Activated naive CD4-positive, alpha-beta T cell treated with anti-CD3 and anti-CD28 coated beads, Interleukin-2, amount 50 U/mL, for 72 hours (primary cell): ENCODE measurements around the gene CIAO1. TPM values are rescaled to one million over a fixed set of nuclear protein-coding genes. Genes with fewer than 3 reads are reported as not detected.
"Not testable (repeated sequence)": the region's sequence is repeated elsewhere in the genome, so short reads cannot be mapped to it uniquely, and the experiment has no call there.

Experiments used
- ATAC-seq, 2 donors: fragments of 150-1000 bp; cut with Tn5 transposase; 2 replicates each; pipeline ENCODE4 v1.10.0; 2021; ENCODE audit warnings: mild to moderate bottlenecking in 2 of 2, moderate library complexity in 2 of 2
- DNase-seq, 2 donors: peaks; one replicate each; pipeline ENCODE4 v3.0.0; 2021 to 2022; ENCODE audit warnings: low spot score in 2 of 2
- H3K27ac Mint-ChIP-seq, 2 donors: one replicate each; pipeline ENCODE4 v1.8.0; 2022; ENCODE audit warnings: mild to moderate bottlenecking in 2 of 2, mixed read lengths in 2 of 2
- H3K36me3 Mint-ChIP-seq, 2 donors: one replicate each; pipeline ENCODE4 v1.8.0; 2022; ENCODE audit warnings: mixed read lengths in 2 of 2
- H3K9me3 Mint-ChIP-seq, 2 donors: one replicate each; pipeline ENCODE4 v1.8.0; 2022; ENCODE audit warnings: mixed read lengths in 2 of 2
- total RNA-seq, 2 donors: library from RNA; stranded (reverse); gene quantifications; one replicate each; pipeline ENCODE4 v1.2.3, GENCODE V29; 2022

Gene CIAO1
- total RNA-seq, 2 donors from 2014 or later = 71.5 to 82.9 TPM

DNA sequence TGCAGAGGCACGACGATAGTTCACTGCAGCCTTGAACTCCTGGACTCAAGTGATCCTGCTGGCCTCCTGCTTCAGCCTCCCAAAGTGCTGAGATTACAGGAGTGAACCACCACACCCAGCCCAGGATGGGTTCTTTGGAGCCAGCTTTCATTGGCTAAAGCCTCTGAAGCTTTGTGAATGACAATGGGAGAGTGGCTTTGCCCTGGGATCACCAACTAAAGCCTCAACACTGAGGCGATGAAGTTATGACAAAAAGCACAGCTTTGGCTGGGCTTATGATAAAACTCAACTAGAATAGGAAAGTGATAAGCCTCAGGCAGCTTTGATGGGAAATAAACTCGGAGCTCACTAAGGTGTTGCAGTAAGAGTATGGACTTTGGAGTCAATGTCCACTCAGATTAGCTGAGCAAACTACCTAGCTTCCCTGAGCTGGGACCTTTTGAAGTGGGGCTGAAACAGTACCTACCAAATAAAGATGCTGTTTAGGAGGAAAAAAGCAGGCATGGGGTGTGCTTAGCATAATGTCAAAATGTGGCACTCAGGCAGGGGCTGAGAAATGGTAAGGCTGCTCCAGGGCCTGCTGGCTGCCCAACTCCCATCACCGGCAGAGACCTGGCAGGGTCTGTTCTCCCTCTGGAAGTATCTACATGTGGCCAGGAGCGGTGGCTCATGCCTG lies 4.6 kb upstream of the CIAO1 start:
- ATAC-seq (no peak), DNase-seq (no peak)
- H3K36me3 Mint-ChIP-seq = peaks cover 4 to 15% of the 10 kb centered on the region in 2 donors
- H3K9me3 Mint-ChIP-seq = no peaks in the 10 kb centered on the region
- peak overlapping the region; percentile 29 to 61 for H3K27ac Mint-ChIP-seq

DNA sequence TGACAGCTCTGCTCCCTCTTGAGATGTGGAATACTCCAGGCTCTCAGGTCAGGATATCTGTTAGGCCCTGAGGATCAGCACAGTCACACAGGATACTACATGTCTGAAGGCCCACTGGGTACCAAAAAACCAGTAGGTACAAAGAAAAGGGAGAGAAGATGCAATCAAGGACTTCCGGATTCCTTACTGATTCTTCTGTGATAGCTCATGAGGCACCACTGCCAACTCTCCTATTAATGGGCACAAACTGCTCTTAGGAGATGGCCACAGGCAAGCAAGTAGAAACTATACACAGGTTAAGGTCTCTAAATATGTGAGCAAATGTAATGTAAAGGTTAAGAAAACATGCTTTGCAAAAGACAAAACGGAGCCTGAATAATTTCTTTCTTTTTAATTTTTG lies 3.7 kb upstream of the CIAO1 start:
- Mint-ChIP-seq H3K27ac (no peak overlapping the region), H3K9me3 (no peaks in the 10 kb centered on the region), H3K36me3 (peaks cover 8 to 20% of the 10 kb centered on the region in 2 donors)
- ATAC-seq (no peak), DNase-seq (no peak)

DNA sequence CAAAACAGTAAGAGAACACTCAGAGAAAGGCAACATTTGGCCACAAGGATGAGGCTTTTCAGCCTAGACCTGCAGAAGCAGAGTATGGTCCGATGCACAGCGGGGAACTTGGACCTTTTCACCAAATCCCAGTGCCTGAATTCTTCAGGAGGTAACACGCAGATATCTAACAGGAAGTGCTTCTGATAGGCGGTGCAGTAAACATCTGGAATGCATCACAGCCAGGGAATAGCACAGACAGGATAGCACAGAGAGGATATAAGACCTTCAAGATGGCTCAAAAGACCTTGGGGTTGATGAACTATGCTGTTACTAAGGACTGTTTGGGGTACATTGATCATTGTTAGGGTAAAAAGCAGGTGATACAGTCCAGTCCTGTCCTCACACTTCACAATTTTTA lies 1.9 kb upstream of the CIAO1 start:
- peaks cover 24 to 33% of the 10 kb centered on the region in 2 donors for H3K36me3 Mint-ChIP-seq
- no peak for DNase-seq

DNA sequence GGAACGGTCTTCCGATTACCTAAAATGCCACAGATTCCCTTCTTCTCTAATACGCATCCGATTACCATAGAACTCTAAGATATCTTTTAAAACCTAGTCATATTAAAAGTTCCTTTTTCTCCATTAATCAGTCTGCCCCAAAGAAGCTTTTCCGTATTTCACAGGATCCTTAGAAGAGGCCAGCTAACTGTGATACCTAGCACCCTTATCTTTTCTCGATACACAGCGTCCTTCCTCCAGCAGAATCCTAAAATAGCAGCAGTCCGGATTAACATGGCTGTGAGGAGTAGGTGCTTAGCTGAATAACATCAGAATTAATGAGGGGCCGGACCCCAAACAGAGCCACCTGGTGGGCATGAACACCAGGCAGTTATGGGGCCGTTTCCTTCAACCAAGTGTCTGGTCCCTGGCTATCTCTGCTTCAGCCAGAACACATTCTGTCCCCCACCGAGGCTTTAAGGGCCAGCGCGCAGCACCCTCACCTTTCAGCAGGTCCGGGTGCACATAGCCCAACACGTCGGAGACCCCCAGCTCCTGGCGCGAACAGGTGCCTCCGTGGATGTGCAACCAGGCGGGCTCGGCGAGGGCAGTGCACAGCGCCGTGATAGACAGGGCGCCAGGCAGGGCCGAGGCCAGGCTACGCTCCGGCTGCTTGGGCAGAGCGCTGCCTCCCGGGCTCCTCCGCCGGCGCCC lies 1.2 kb upstream of the CIAO1 start:
- Mint-ChIP-seq H3K27ac (peak overlapping the region; percentile 72 to 97), H3K36me3 (peaks cover 24 to 33% of the 10 kb centered on the region in 2 donors), H3K9me3 (no peaks in the 10 kb centered on the region)
- no peak for ATAC-seq
- DNase-seq = peak in 1 of 2 donors; percentile 47

More for the DNA sequence above, 1.9 kb upstream of the CIAO1 start:
- Mint-ChIP-seq H3K27ac (no peak overlapping the region), H3K9me3 (no peaks in the 10 kb centered on the region)
- ATAC-seq = no peak

DNA sequence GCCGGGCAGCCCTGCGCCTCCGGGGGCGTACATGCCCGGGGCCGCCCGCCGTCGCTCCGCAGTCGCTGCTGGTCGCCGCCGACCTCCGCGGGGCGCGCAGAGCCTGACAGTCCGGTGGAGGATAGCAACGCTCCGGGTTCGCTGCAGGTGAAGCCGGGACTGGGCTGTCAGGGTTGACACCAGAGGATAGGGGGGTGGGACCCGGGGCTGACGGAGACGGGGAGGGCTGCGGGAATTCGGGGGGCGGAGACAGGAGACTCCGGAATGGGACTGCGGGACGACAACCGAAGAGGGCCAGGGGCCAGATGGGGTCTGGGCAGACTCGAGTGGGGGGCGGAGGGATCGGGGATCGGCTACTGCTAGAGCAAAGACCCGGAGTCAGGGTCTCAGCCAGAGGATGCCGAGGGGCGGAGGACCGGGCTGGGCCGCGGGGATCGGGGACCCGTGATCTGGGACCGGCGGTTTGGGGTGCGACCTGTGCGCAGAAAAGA lies 631 bp upstream of the CIAO1 start:
- peak overlapping the region; percentile 50 to 97 for H3K27ac Mint-ChIP-seq
- DNase-seq (peak in 1 of 2 donors; percentile 65), ATAC-seq (peak; percentile 0 to 20)
- H3K9me3 Mint-ChIP-seq = no peaks in the 10 kb centered on the region
- H3K36me3 Mint-ChIP-seq = peaks cover 24 to 33% of the 10 kb centered on the region in 2 donors

DNA sequence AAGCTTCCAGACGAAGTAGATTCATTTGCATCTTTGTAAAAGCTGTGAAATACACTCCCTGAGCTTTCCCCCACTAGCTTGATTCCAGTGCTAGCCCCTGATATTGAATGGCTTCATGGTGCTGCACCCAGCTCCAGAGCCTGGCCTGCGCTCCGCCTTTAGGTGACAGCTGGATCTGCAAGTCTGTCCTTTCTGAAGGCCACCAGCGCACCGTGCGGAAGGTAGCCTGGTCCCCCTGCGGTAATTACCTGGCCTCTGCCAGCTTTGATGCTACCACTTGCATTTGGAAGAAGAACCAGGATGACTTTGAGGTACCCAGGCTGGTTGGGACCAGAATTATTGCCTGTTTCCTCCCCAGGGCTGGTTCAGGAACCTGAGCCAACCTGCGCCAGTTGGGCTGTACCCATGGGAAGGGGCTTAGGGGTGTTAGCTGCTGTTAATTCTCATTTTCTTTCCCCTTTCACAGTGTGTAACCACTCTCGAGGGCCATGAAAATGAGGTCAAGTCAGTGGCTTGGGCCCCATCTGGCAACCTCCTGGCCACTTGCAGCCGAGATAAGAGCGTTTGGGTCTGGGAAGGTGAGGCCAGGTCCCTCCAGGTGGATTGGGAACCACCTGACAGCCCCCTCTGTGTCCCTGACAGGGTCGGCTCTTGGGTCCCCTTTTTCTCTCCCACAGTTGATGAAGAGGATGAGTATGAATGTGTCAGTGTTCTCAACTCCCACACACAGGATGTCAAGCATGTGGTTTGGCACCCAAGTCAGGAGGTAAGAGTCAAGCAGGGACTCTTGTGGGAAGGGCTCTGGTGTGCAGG lies 1.3 kb downstream of the CIAO1 start:
- Mint-ChIP-seq H3K36me3 (peaks cover 24 to 33% of the 10 kb centered on the region in 2 donors), H3K27ac (peak overlapping the region; percentile 77 to 97), H3K9me3 (no peaks in the 10 kb centered on the region)
- DNase-seq = peak; percentile 63 to 66
- peak; percentile 30 to 44 for ATAC-seq

DNA sequence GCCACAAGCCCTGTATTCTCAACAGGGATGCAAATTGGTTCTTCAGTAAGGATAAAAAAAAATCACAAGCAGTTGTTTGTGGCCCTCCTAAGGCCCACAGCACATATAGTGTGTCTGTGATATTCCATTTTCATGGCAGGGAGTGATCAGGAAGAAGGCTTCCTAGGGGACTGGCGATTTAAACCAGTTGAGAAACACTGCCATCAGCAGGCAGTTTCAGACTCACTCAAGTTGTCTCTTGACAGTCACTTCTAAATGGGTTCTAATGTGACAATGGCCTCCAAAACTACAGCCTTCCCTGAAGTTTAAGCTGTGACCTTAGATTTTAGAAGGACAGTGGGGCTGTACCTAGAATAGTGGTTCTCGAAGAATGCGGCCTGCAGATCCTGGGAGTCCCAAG lies 6.0 kb downstream of the CIAO1 start:
- H3K27ac Mint-ChIP-seq = peak overlapping the region in 1 of 2 donors; percentile 41
- no peak for ATAC-seq
- peaks cover 16 to 26% of the 10 kb centered on the region in 2 donors for H3K36me3 Mint-ChIP-seq
- no peak for DNase-seq
- no peaks in the 10 kb centered on the region for H3K9me3 Mint-ChIP-seq

DNA sequence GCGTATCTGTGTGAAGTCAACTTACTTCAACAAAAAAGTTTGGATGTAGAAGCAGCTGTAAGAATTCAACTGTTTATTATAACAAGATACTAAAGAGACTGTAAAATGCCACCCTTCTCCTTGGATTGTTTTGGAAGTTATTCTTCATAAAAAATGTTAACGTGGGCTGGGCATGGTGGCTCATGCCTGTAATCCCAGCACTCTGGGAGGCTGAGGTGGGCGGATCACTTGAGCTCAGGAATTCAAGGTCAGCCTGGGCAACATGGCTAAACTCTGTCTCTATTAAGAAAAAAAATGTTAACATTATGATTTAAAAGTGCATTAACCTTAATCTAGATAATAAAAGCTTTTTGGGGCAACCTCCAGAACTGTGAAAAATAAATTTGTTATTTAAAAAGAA lies 7.7 kb downstream of the CIAO1 start:
- no peak overlapping the region for H3K27ac Mint-ChIP-seq
- ATAC-seq (no peak), DNase-seq (no peak)
- no peaks in the 10 kb centered on the region for H3K9me3 Mint-ChIP-seq
- H3K36me3 Mint-ChIP-seq = peaks cover 12 to 23% of the 10 kb centered on the region in 2 donors

DNA sequence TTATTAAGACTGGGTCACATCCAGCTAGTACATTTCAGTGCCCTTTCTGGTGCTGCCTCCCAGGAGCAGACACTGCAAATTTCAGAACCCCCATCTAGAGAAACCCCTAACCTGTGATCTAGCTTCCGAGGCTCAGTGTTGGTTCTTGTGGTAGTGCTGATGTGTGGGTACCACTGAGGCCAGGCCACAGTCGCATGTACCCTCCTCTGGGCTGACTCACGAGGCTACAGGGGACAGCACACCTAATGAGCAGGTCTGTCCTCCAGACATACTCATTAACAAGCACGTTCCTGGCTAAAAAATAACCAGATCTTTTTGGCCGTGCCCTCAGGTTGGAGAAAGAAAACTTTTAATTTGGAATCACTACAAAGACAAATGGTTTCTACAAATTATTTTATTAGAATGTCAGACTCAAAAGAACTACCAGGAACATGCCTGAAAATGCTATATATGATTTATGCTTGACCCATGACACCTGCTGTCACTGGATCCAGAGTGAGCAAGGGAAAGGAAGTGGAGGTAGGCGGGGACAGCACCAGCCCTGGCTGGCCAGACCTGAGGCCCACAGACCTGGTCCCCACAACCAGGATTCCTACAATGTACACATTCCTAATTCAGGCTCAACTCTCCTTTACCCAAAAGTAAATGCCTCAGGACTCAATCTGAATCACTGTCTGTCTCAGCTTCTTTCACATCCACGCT lies 8.5 kb downstream of the CIAO1 start:
- ATAC-seq = peak in 1 of 2 donors; percentile 71
- no peak for DNase-seq
- Mint-ChIP-seq H3K9me3 (no peaks in the 10 kb centered on the region), H3K27ac (peak overlapping the region in 1 of 2 donors; percentile 71), H3K36me3 (peaks cover 13 to 26% of the 10 kb centered on the region in 2 donors)

DNA sequence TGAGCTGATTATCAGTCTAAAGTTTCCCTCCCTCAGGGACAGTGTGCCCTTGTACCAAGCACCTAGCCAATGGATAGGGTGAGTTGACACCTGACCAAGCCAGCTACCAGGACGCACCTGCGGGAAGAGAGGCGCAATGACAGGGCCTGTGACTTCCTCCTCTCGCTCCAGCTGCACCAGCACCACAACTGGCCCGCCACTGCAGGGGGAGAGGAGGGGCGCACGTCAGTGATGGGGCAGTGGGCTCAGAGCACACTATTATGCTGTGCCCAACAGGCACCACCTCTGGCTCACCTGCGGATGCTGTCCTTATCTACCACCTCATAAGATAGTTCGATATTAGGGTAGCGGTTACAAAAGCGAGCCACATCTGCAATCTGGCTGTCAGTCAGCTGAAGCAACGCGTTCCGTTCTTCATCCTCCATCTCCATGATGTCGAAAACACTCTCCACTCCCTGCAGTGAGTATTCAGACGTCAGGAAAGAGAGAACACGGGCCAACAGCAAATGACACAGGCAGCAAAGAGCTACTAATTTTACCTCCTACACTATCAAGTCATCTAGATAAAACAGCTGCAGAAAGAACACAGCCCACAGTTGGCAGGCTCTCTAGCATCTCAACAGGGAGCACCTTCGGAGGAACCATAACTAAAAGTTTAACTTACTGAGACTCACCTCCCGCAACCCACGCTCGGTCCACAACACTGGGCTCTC lies 10.9 kb downstream of the CIAO1 start:
- ATAC-seq (no peak), DNase-seq (no peak)
- H3K9me3 Mint-ChIP-seq = no peaks in the 10 kb centered on the region
- peak overlapping the region in 1 of 2 donors; percentile 55 for H3K27ac Mint-ChIP-seq
- H3K36me3 Mint-ChIP-seq = peaks cover 19 to 34% of the 10 kb centered on the region in 2 donors

DNA sequence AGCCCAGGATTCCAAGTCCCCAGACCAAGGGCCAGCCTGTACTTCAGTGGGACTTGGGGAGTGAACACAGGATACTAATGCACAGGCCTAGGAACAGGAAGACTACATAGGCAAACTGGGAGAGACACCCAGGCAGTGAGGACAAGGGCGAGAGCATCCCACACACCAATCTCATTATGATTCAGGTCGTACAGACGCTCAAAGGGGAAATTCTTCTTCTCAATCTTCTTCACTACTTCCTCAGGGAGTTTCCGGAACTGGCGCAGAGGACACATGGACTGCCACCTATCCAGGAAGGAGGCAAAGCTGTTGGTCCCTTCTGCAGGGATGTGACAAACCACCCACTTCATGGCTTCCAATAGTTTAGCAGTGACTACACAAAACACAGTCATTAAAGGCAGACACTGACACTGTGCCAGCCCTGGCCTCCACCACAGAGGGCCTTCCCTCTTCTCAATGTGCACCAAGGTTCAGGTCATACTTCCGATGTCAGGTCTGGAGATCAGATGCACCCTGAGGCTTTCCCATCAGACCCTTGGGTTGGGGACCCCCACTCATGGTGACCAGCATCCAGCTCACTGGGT lies 21.3 kb downstream of the CIAO1 start:
- H3K27ac Mint-ChIP-seq = peak overlapping the region; percentile 64 to 69
- peak in 1 of 2 donors; percentile 47 for ATAC-seq
- peaks cover 6 to 37% of the 10 kb centered on the region in 2 donors for H3K36me3 Mint-ChIP-seq
- no peaks in the 10 kb centered on the region for H3K9me3 Mint-ChIP-seq
- DNase-seq = no peak

DNA sequence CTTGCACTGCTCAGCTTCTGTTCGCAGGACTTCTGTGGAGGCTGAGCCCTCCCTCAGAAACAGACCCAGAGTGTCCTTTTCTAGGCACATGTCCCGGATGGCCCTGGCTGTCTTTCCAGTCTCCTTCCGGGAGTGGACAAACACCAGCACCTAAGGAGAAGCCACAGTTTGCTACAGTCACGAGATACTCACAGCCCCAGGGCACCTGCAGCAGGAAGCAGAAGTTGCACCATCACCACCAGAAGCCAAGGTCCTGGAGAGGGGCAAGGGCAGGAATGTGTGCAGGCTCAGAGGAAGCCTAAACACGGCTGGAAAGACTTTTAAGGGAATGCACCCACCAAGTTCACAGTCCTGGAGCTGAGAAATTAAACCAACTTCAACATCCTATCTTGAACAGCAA lies 25.7 kb downstream of the CIAO1 start:
- ATAC-seq = no peak
- no peak overlapping the region for H3K27ac Mint-ChIP-seq
- peaks cover 8 to 48% of the 10 kb centered on the region in 2 donors for H3K36me3 Mint-ChIP-seq
- no peak for DNase-seq
- H3K9me3 Mint-ChIP-seq = no peaks in the 10 kb centered on the region

DNA sequence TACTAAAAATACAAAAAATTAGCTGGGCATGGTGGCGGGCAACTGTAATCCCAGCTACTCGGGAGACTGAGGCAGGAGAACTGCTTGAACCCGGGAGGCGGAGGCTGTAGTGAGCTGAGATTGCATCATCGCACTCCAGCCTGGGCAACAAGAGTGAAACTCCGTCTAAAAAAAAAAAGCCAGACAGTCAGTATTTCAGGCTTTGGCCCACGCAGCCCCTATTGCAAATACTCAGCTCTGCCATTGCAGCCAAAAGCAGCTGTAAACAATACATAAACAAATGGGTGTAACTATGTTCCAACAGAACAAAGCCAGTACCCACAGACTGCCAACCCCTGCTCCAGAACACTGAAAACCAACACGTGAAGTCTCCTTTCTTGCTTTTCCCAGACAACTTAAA lies 28.2 kb downstream of the CIAO1 start:
- DNase-seq, H3K9me3 Mint-ChIP-seq, ATAC-seq, H3K27ac Mint-ChIP-seq: not testable (repeated sequence)
- H3K36me3 Mint-ChIP-seq = peaks cover 26 to 58% of the 10 kb centered on the region in 2 donors

DNA sequence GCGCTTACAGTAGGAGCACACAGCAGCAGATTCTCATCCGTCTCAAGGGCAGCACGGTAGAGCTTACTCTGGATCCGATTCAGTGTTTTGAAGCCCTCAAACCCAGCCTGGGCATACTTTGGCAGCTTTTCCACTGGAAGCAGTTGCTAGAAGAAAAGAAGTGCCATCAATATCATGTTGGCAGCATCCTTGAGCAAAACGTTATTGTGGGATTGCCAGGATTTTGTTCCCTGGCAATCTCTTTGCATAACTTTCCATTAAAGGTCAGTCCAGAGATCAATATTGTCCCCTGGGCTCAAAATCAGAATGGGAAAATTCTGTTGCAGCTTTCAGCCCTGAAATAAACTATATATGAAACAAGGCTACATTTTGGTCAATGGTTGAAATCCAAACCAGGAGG lies 30.9 kb downstream of the CIAO1 start:
- no peak for DNase-seq

DNA sequence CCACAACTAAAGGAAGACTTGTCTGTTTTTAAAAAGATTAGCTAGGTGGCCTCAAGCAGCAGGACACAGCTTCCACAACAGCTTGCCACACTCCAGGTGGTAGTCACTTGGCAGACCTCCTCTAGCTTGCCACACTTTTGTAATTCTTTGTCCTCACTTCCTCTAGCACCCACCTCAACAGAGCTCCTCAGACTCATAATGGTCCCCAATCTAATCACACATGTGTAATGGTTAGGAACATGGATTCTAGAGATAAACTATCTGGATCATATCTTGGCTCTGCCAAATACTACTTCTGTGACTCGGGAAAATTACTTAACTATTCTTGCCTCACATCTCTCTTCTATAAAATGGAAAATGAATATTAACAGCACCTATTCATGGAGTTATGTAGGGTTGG lies 35.8 kb downstream of the CIAO1 start:
- H3K9me3 Mint-ChIP-seq = no peaks in the 10 kb centered on the region
- DNase-seq (no peak), ATAC-seq (no peak)
- peak overlapping the region; percentile 47 to 74 for H3K27ac Mint-ChIP-seq
- peaks cover 71 to 74% of the 10 kb centered on the region in 2 donors for H3K36me3 Mint-ChIP-seq

More for the DNA sequence above, 30.9 kb downstream of the CIAO1 start:
- H3K36me3 Mint-ChIP-seq = peaks cover 41 to 61% of the 10 kb centered on the region in 2 donors
- H3K9me3 Mint-ChIP-seq = no peaks in the 10 kb centered on the region
- ATAC-seq = no peak
- no peak overlapping the region for H3K27ac Mint-ChIP-seq
